ENCODE data around the gene SIX5.

The SIX5 gene

DNA sequence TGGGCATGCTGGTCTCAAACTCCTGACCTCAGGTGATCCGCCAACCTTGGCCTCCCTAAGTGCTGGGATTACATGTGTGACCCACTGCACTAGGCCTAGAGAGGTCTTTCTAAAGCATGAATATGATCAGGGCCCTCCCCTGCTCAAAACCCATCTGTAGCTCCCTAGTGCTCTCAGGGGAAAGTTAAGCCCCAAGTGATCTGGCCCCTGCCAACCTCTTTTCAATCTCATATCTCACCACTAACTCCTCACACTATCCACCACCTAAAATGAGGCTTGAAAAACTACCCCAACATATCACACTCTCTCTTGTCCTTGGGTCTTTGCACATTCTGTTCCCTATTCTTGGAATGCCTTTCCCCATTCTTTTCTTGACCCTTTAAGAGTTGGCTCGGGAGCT lies 25.6 kb upstream of the SIX5 start:
- Mint-ChIP-seq H3K27ac (peak overlapping the region in 1 of 3 experiments; percentile 17), H3K4me1 (peaks cover 41% of the 10 kb centered on the region), H3K27me3 (ENCODE audit: low read depth) (peaks cover 4% of the 10 kb centered on the region), H3K9me3 (no peaks in the 10 kb centered on the region), H3K36me3 (ENCODE audit: low read depth) (peaks cover 10% of the 10 kb centered on the region), H3K4me3 (peak overlapping the region; percentile 15 to 65 (median 16))
- TF ChIP-seq, protein P1, sequence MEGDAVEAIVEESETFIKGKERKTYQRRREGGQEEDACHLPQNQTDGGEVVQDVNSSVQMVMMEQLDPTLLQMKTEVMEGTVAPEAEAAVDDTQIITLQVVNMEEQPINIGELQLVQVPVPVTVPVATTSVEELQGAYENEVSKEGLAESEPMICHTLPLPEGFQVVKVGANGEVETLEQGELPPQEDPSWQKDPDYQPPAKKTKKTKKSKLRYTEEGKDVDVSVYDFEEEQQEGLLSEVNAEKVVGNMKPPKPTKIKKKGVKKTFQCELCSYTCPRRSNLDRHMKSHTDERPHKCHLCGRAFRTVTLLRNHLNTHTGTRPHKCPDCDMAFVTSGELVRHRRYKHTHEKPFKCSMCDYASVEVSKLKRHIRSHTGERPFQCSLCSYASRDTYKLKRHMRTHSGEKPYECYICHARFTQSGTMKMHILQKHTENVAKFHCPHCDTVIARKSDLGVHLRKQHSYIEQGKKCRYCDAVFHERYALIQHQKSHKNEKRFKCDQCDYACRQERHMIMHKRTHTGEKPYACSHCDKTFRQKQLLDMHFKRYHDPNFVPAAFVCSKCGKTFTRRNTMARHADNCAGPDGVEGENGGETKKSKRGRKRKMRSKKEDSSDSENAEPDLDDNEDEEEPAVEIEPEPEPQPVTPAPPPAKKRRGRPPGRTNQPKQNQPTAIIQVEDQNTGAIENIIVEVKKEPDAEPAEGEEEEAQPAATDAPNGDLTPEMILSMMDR (IDR thresholded peaks at IDR 0.05; ENCODE audit: unreplicated experiment in 3 of 3), result no peak

DNA sequence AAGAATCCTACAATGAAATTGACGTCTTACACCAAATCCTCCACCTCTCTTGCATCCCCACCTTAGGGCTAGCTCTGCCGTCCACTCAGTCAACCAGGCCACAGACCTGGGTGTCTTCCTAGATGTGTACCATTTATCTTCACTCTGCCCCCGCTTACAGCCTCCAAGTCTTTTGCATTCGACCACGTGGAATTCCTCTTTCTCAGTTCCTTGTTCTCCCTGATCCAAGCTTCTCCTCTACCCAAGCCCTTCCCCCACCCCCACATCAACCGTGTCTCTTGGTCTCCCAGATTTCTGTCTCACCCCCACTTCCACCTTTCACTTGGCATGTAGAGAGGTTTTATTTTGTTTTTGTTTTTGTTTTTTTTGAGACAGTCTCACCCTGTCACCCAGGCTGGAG lies 24.8 kb upstream of the SIX5 start:
- Mint-ChIP-seq H3K36me3 (ENCODE audit: low read depth) (peaks cover 17% of the 10 kb centered on the region), H3K4me1 (peaks cover 37% of the 10 kb centered on the region), H3K27me3 (ENCODE audit: low read depth) (peaks cover 4% of the 10 kb centered on the region), H3K4me3 (peak overlapping the region; percentile 70 to 79 (median 76)), H3K27ac (peak overlapping the region in 1 of 3 experiments; percentile 9), H3K9me3 (no peaks in the 10 kb centered on the region)
- TF ChIP-seq, protein P1 (IDR thresholded peaks at IDR 0.05; ENCODE audit: unreplicated experiment in 3 of 3), result no peak

DNA sequence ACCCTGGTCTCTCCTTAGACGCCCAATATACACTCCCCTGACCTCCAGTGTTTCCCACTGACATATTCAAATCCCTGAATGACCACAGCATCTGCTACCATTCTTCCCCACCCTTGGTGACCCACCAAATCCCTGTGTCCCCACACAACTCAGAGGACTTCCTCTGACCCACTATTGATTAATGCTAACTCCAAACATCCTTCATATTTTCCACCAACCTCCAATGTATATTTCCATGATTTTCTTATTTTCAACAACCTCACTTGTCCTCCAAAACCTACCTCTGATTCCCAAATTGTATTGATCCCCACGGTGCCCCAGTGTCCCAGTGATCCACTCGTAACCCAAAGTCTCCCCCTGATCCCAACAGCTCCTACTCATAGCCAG lies 24.1 kb upstream of the SIX5 start:
- Mint-ChIP-seq H3K4me1 (peaks cover 35% of the 10 kb centered on the region), H3K9me3 (no peaks in the 10 kb centered on the region), H3K27me3 (ENCODE audit: low read depth) (peaks cover 4% of the 10 kb centered on the region), H3K4me3 (peak overlapping the region; percentile 82 to 92 (median 90)), H3K27ac (peak overlapping the region; percentile 13 to 84 (median 51)), H3K36me3 (ENCODE audit: low read depth) (peaks cover 24% of the 10 kb centered on the region)
- TF ChIP-seq, protein P1 (IDR thresholded peaks at IDR 0.05; ENCODE audit: unreplicated experiment in 3 of 3), result no peak

DNA sequence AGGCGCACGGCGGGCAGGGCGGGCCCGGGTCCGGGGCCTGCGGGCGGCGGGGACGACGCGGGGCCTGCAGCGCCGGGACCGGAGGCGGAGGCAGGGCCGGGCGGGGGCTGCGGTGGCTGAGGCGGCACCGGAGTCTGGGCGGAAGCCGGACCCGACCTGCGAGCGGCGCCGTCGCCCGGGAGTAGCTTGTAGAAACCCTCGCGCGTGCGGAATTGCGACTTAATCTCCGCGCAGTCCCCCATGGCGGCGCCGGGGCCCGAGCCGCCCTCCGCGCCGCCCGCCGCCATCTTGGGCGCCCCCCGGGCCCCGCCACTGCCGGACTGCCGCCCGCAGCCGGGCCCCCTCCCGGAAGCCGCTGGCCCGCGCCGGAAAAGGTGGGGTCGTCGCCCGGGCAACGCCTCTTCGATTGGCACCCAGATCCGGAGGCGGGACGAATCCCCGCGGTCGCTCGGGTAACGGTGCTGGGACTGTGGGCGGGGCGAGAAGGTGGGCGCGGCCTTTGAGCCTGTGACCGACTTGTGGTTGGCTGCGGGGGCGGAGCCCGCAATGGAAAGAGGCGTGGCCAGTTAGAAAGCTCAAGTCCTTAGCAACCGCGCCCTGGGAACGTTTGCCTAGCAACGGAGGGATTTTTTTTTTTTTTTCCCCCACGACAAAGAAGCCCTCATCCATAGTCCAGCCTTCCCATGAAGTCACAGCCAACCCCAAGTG lies 23.6 kb upstream of the SIX5 start, which contains the start of gene DMWD:
DMWD (minus strand) TSS at position 376 of the 708 bp plus-strand sequence; CDS start at position 287, 89 bp downstream.
- Mint-ChIP-seq H3K27me3 (ENCODE audit: low read depth) (peaks cover 4% of the 10 kb centered on the region), H3K4me3 (peak within 1 kb of the TSS; percentile 94 to 98 (median 96)), H3K36me3 (ENCODE audit: low read depth) (peaks cover 29% of the 10 kb centered on the region), H3K4me1 (peaks cover 41% of the 10 kb centered on the region), H3K27ac (peak within 1 kb of the TSS; percentile 73 to 84 (median 79)), H3K9me3 (no peaks in the 10 kb centered on the region)
- TF ChIP-seq, protein P1 (IDR thresholded peaks at IDR 0.05; ENCODE audit: unreplicated experiment in 3 of 3), result no peak

DNA sequence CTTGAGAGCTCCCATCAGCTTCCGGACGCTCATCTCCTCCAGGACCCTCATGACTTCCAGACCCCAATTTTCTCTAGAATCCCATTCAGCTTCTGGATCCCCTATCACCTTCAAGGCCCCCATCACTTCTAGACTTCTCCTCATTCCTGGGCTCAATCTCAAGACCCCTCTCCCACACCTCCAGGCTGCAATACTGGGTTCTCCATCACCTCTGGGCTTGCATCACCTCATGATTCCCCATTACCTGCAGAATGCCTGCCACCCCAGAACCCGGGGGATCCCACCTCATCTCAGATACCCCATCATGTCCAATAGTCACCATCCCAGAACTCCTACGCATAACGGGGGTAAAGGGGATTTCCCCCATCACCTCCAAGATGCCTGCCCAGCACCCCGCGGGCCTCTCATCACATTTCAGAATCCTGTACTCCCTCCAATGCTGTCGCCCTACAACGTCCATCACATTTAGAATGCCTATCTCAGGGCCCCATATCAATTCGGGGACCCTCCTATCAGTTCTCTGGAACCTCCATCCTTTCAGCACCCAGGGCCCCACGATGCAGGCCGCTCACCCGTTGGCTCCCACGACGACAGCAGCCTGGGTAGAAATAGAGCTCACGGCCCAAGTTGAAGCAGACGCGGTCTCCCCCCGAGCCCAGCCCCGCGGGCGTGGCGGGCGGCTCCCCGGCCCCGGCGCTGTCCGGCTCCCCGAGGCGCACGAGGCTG lies 22.9 kb upstream of the SIX5 start:
- TF ChIP-seq, protein P1 (IDR thresholded peaks at IDR 0.05; ENCODE audit: unreplicated experiment in 3 of 3), result no peak
- Mint-ChIP-seq H3K4me3 (peak overlapping the region; percentile 94 to 98 (median 96)), H3K27me3 (ENCODE audit: low read depth) (peaks cover 4% of the 10 kb centered on the region), H3K36me3 (ENCODE audit: low read depth) (peaks cover 35% of the 10 kb centered on the region), H3K4me1 (peaks cover 43% of the 10 kb centered on the region), H3K9me3 (no peaks in the 10 kb centered on the region), H3K27ac (peak overlapping the region; percentile 63 to 79 (median 73))
